ENCODE data around the gene MLEC. TPM values are rescaled to one million over a fixed set of nuclear protein-coding genes. Genes with fewer than 3 reads are reported as not detected.
A peak's percentile ranks its signal among the peaks of the same experiment; 100 is the strongest.

MLEC gene
- total RNA-seq, 1 donor from 2014 or later, result 100 TPM

- Histone ChIP-seq H3K27ac (no peak overlapping the region), H3K9me3 (ENCODE audit: low read depth) (no peaks in the 10 kb centered on the region), H3K4me2 (peak overlapping the region; percentile 81), H3K79me2 (ENCODE audit: low read depth) (no peaks in the 10 kb centered on the region), H3K4me1 (peaks cover 30% of the 10 kb centered on the region), H3F3A (ENCODE audit: low read depth) (peaks cover 19% of the 10 kb centered on the region), H4K20me1 (ENCODE audit: low read depth) (no peaks in the 10 kb centered on the region), H3K36me3 (no peaks in the 10 kb centered on the region), H3K9ac (no peak overlapping the region), H3K4me3 (peak overlapping the region; percentile 52), H2AFZ (replicated peaks) (peak overlapping the region; percentile 95), H3K27me3 (peaks cover 22% of the 10 kb centered on the region)
- Mint-ChIP-seq H3K4me3 (peak overlapping the region; percentile 80), H3K27me3 (ENCODE audit: insufficient read depth, low read depth) (peaks cover 28% of the 10 kb centered on the region), H3K36me3 (no peaks in the 10 kb centered on the region), H3K4me1 (peaks cover 62% of the 10 kb centered on the region), H3K9me3 (no peaks in the 10 kb centered on the region), H3K27ac (peak overlapping the region; percentile 98)
- DNase-seq (ENCODE audit: low spot score), result peak; percentile 68
- no peak for TF ChIP-seq EZH2phosphoT487 (IDR thresholded peaks at IDR 0.05)
- TF ChIP-seq CTCF (IDR thresholded peaks at IDR 0.05), result no peak
- no peak for TF ChIP-seq EZH2 (IDR thresholded peaks at IDR 0.05)
Observed at GRCh38 chr12:120649442-120650232, 37.3 kb upstream of the MLEC start.

- Mint-ChIP-seq H3K4me3 (peak overlapping the region; percentile 59), H3K36me3 (no peaks in the 10 kb centered on the region), H3K27ac (peak overlapping the region; percentile 82), H3K9me3 (no peaks in the 10 kb centered on the region), H3K27me3 (ENCODE audit: insufficient read depth, low read depth) (peaks cover 25% of the 10 kb centered on the region), H3K4me1 (peaks cover 63% of the 10 kb centered on the region)
- Histone ChIP-seq H2AFZ (replicated peaks) (no peak overlapping the region), H3K9ac (no peak overlapping the region), H3K79me2 (ENCODE audit: low read depth) (no peaks in the 10 kb centered on the region), H3F3A (ENCODE audit: low read depth) (peaks cover 19% of the 10 kb centered on the region), H3K27ac (no peak overlapping the region), H3K36me3 (no peaks in the 10 kb centered on the region), H4K20me1 (ENCODE audit: low read depth) (no peaks in the 10 kb centered on the region), H3K4me2 (peak overlapping the region; percentile 81), H3K9me3 (ENCODE audit: low read depth) (no peaks in the 10 kb centered on the region), H3K27me3 (peaks cover 16% of the 10 kb centered on the region), H3K4me3 (no peak overlapping the region), H3K4me1 (peaks cover 30% of the 10 kb centered on the region)
- DNase-seq (ENCODE audit: low spot score), result no peak
- TF ChIP-seq EZH2phosphoT487 (IDR thresholded peaks at IDR 0.05) (no peak), EZH2 (IDR thresholded peaks at IDR 0.05) (no peak), CTCF (IDR thresholded peaks at IDR 0.05) (no peak)
Observed at GRCh38 chr12:120650233-120650690, 36.7 kb upstream of the MLEC start.

GRCh38 chr12:120651821-120652220 is 35.1 kb upstream of the MLEC start:
- no peaks in the 10 kb centered on the region for H3K36me3 Mint-ChIP-seq
- peaks cover 62% of the 10 kb centered on the region for H3K4me1 Mint-ChIP-seq
- H3K9me3 Mint-ChIP-seq, result no peaks in the 10 kb centered on the region
- Histone ChIP-seq H3F3A (ENCODE audit: low read depth) (peaks cover 19% of the 10 kb centered on the region), H3K9me3 (ENCODE audit: low read depth) (no peaks in the 10 kb centered on the region), H3K4me2 (peak overlapping the region; percentile 65), H3K27ac (no peak overlapping the region), H4K20me1 (ENCODE audit: low read depth) (no peaks in the 10 kb centered on the region), H2AFZ (replicated peaks) (no peak overlapping the region), H3K9ac (no peak overlapping the region), H3K4me3 (no peak overlapping the region), H3K36me3 (no peaks in the 10 kb centered on the region), H3K79me2 (ENCODE audit: low read depth) (no peaks in the 10 kb centered on the region), H3K27me3 (peaks cover under 1% of the 10 kb centered on the region), H3K4me1 (peaks cover 30% of the 10 kb centered on the region)
- H3K27ac Mint-ChIP-seq, result no peak overlapping the region
- H3K4me3 Mint-ChIP-seq, result peak overlapping the region; percentile 27
- peaks cover 17% of the 10 kb centered on the region for H3K27me3 Mint-ChIP-seq (ENCODE audit: insufficient read depth, low read depth)
- no peak for TF ChIP-seq EZH2 (IDR thresholded peaks at IDR 0.05)
- TF ChIP-seq CTCF (IDR thresholded peaks at IDR 0.05), result no peak
- peak; percentile 34 for DNase-seq (ENCODE audit: low spot score)

Measured in neural progenitor cell (in vitro differentiated cells).